Mesendoderm (in vitro differentiated cells): ENCODE results near the gene TNS1. TPM values are rescaled to one million over a fixed set of nuclear protein-coding genes. Genes with fewer than 3 reads are reported as not detected.
A peak's percentile ranks its signal among the peaks of the same experiment; 100 is the strongest.

Source experiments
- DNase-seq: peaks from one replicate; pipeline ENCODE4 v3.0.0; 2013
- H2AK5ac ChIP-seq: 2 replicates; pipeline ENCODE4 v1.6.1; 2013; ENCODE audit warnings: low read length, inconsistent platforms
- H2BK120ac ChIP-seq: 2 replicates; pipeline ENCODE4 v1.6.1; 2013; ENCODE audit warnings: low read depth, mild to moderate bottlenecking, low read length, moderate library complexity, mixed read lengths
- H2BK15ac ChIP-seq: replicated peaks from 2 replicates; pipeline ENCODE4 v1.6.1; 2013; ENCODE audit warnings: low read depth, mild to moderate bottlenecking, moderate library complexity
- H2BK5ac ChIP-seq: 2 replicates; pipeline ENCODE4 v1.6.1; 2013; ENCODE audit warnings: low read length, inconsistent platforms
- H3K18ac ChIP-seq: 2 replicates; pipeline ENCODE4 v1.6.1; 2013; ENCODE audit warnings: mild to moderate bottlenecking, low read length, mixed read lengths
- H3K23ac ChIP-seq: one replicate; pipeline ENCODE4 v1.6.1; 2013; ENCODE audit warnings: low read length
- H3K27ac ChIP-seq: 2 replicates; pipeline ENCODE4 v1.5.1; 2013; ENCODE audit warnings: low read depth, mild to moderate bottlenecking, inconsistent platforms, low read length, moderate library complexity
- H3K27me3 ChIP-seq: 2 replicates; pipeline ENCODE4 v1.6.1; 2013; ENCODE audit warnings: low read length, control low read depth, mild to moderate bottlenecking, inconsistent platforms; ENCODE audit not compliant: insufficient read depth, poor library complexity
- H3K36me3 ChIP-seq: 2 replicates; pipeline ENCODE4 v1.6.1; 2013; ENCODE audit warnings: low read length, inconsistent platforms; ENCODE audit not compliant: control insufficient read depth, insufficient read depth
- H3K4ac ChIP-seq: one replicate; pipeline ENCODE4 v1.6.1; 2013; ENCODE audit warnings: low read depth, mild to moderate bottlenecking, low read length, moderate library complexity
- H3K4me1 ChIP-seq: 2 replicates; pipeline ENCODE4 v1.6.1; 2013; ENCODE audit warnings: low read depth, low read length, inconsistent platforms; ENCODE audit not compliant: control insufficient read depth
- H3K4me2 ChIP-seq: 2 replicates; pipeline ENCODE4 v1.6.1; 2013; ENCODE audit warnings: low read length
- H3K4me3 ChIP-seq: 2 replicates; pipeline ENCODE4 v1.5.1; 2013; ENCODE audit warnings: mild to moderate bottlenecking, low read length
- H3K56ac ChIP-seq: one replicate; pipeline ENCODE4 v1.6.1; 2013; ENCODE audit warnings: low read length
- H3K79me1 ChIP-seq: 2 replicates; pipeline ENCODE4 v1.6.1; 2013; ENCODE audit warnings: low read length, inconsistent platforms
- H3K79me2 ChIP-seq: 2 replicates; pipeline ENCODE4 v1.6.1; 2013; ENCODE audit warnings: mild to moderate bottlenecking, low read length; ENCODE audit not compliant: control insufficient read depth, insufficient read depth
- H3K9ac ChIP-seq: 2 replicates; pipeline ENCODE4 v1.6.1; 2013; ENCODE audit warnings: low read length, inconsistent platforms
- H4K5ac ChIP-seq: one replicate; pipeline ENCODE4 v1.6.1; 2013; ENCODE audit warnings: low read length
- H4K8ac ChIP-seq: one replicate; pipeline ENCODE4 v1.6.1; 2013; ENCODE audit warnings: low read depth, mild to moderate bottlenecking, control low read depth, low read length, moderate library complexity
- WGBS: extraction: QIAGEN DNeasy Blood & Tissue Kit; methylation state at CpG from one replicate; pipeline ENCODE4 v1.1.7; 2013; ENCODE audit warnings: low lambda C conversion rate, missing lambda C conversion rate; ENCODE audit not compliant: insufficient coverage; ENCODE audit errors: extremely low coverage; 5-methylcytosine and 5-hydroxymethylcytosine counted together
- small RNA-seq: library from polyadenylated mRNA; stranded (forward); fragments of <200 nt; extraction: miRNeasy Mini kit (QIAGEN cat#:217004); gene quantifications from one replicate; pipeline ENCODE3, GENCODE V24; 2013; ENCODE audit not compliant: insufficient read depth

Gene TNS1

DNA sequence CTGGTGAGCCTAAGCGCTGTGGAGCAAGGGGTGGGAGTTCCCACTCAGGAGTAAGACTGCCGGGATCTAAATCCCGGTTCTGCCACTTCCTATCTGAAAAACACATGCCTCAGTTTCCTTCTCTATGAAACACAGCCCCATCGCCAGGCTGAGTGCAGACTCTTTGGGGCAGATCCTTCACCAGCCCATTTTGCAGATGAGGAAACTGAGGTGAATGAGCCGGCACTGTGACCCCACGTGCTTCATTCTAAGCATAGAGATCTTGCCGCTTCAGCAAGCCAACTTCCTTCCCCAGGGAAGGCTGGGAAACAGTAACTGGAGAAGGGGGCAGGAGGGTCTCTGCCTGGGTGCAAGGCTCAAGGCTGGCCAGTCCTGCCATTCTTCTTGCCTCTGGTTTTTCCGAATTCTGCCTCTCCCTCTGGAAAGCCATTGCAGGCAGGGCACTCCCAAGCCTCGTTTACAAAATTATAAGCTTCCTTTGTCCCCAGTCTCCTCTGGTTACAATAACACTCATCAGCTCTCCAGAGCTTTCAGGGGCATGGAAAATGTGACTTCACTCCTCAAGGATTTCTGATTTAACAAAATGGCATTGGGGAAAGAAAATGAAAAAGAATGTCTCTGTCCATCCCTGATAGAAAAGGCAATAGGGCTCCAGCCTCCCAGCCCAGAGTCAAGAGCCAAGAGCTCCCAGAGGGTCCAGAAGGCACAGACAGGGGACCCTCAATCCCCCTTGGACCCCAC is 249.2 kb downstream of the TNS1 start:
- Histone ChIP-seq H2BK15ac (no peak overlapping the region), H2BK5ac (no peak overlapping the region), H3K27ac (no peak overlapping the region), H3K4me3 (no peak overlapping the region), H3K79me1 (no peaks in the 10 kb centered on the region), H4K5ac (no peak overlapping the region), H4K8ac (no peak overlapping the region), H2BK120ac (no peak overlapping the region), H3K4ac (no peak overlapping the region), H3K18ac (no peak overlapping the region), H2AK5ac (no peak overlapping the region), H3K27me3 (no peaks in the 10 kb centered on the region), H3K4me1 (no peaks in the 10 kb centered on the region), H3K56ac (no peak overlapping the region), H3K79me2 (no peaks in the 10 kb centered on the region), H3K9ac (no peak overlapping the region), H3K23ac (no peak overlapping the region), H3K4me2 (no peak overlapping the region), H3K36me3 (no peaks in the 10 kb centered on the region)
- peak; percentile 69 for DNase-seq
- no CpG with 5 or more reads among the region's 9 CpGs for WGBS

- H3K18ac ChIP-seq = no peak overlapping the region
- H3K4me3 ChIP-seq = no peak overlapping the region
- no peaks in the 10 kb centered on the region for H3K27me3 ChIP-seq
- no peaks in the 10 kb centered on the region for H3K79me1 ChIP-seq
- no peak overlapping the region for H3K23ac ChIP-seq
- no peak overlapping the region for H3K4me2 ChIP-seq
- no peak overlapping the region for H2BK120ac ChIP-seq
- no peak overlapping the region for H2BK15ac ChIP-seq
- no CpG with 5 or more reads among the region's 10 CpGs for WGBS
- H2BK5ac ChIP-seq = no peak overlapping the region
- no peak overlapping the region for H2AK5ac ChIP-seq
- no peaks in the 10 kb centered on the region for H3K4me1 ChIP-seq
- no peak overlapping the region for H3K27ac ChIP-seq
- no peak overlapping the region for H4K5ac ChIP-seq
- no peak for DNase-seq
- no peak overlapping the region for H3K56ac ChIP-seq
- H3K36me3 ChIP-seq = no peaks in the 10 kb centered on the region
- H3K79me2 ChIP-seq = no peaks in the 10 kb centered on the region
- no peak overlapping the region for H3K4ac ChIP-seq
- H4K8ac ChIP-seq = no peak overlapping the region
- H3K9ac ChIP-seq = no peak overlapping the region
These were observed 249.9 kb downstream of the TNS1 start for GRCh38 chr2:217752714-217753459.

- H3K27ac ChIP-seq = no peak overlapping the region
- no peak overlapping the region for H3K23ac ChIP-seq
- H3K4me3 ChIP-seq = no peak overlapping the region
- H3K4me1 ChIP-seq = no peaks in the 10 kb centered on the region
- H3K79me1 ChIP-seq = no peaks in the 10 kb centered on the region
- no peaks in the 10 kb centered on the region for H3K27me3 ChIP-seq
- no CpG with 5 or more reads among the region's 1 CpG for WGBS
- H3K9ac ChIP-seq = no peak overlapping the region
- no peak overlapping the region for H2BK120ac ChIP-seq
- H4K5ac ChIP-seq = no peak overlapping the region
- no peak overlapping the region for H3K56ac ChIP-seq
- no peak overlapping the region for H2BK15ac ChIP-seq
- no peak overlapping the region for H3K18ac ChIP-seq
- no peak overlapping the region for H2AK5ac ChIP-seq
- no peak overlapping the region for H4K8ac ChIP-seq
- DNase-seq = no peak
- no peaks in the 10 kb centered on the region for H3K36me3 ChIP-seq
- no peaks in the 10 kb centered on the region for H3K79me2 ChIP-seq
- H3K4me2 ChIP-seq = no peak overlapping the region
- no peak overlapping the region for H3K4ac ChIP-seq
- no peak overlapping the region for H2BK5ac ChIP-seq
These were observed 250.8 kb downstream of the TNS1 start for GRCh38 chr2:217751952-217752351.

DNA sequence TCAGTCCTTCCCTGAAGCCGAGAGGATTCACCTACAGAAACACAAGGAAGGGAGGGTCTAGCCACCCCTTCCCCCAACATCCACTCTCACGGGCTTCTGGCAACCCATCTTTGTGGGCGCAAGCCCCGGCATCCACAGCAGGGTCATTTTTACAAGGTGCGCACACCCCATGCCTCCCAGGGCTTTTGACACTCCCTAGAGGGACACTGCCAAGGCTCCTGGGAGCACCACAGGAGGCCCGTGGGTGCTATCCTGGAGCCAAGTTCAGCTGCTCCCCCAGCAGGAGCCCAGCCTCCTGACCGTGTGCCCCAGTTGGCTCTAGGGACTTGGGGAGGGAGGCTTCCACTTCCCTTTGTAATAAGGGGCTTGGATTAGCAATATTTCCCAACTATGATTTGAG is 251.6 kb downstream of the TNS1 start:
- Histone ChIP-seq H2BK15ac (no peak overlapping the region), H3K27ac (no peak overlapping the region), H3K4me3 (no peak overlapping the region), H3K4me1 (no peaks in the 10 kb centered on the region), H4K5ac (no peak overlapping the region), H3K18ac (no peak overlapping the region), H3K4me2 (no peak overlapping the region), H3K9ac (no peak overlapping the region), H3K23ac (no peak overlapping the region), H3K4ac (no peak overlapping the region), H4K8ac (no peak overlapping the region), H2AK5ac (no peak overlapping the region), H3K79me1 (no peaks in the 10 kb centered on the region), H3K79me2 (no peaks in the 10 kb centered on the region), H2BK120ac (no peak overlapping the region), H3K27me3 (no peaks in the 10 kb centered on the region), H3K56ac (no peak overlapping the region), H2BK5ac (no peak overlapping the region), H3K36me3 (no peaks in the 10 kb centered on the region)
- WGBS = no CpG with 5 or more reads among the region's 7 CpGs
- DNase-seq = no peak

Small RNAs within 50 kb of the gene (small RNA-seq; reads per million reads assigned to genes)
- not detected for gene MIR6809
